Neural progenitor cell (in vitro differentiated cells): Measurements from ENCODE around the gene SMIM43. TPM values are rescaled to one million over a fixed set of nuclear protein-coding genes. Genes with fewer than 3 reads are reported as not detected.

Experiments used
- DNase-seq: peaks from one replicate; pipeline ENCODE4 v3.0.0-alpha.2; 2016; ENCODE audit warnings: low spot score
- H2AFZ ChIP-seq: fragments of 200-600 bp; sonication (generic); replicated peaks from 2 replicates; pipeline ENCODE4 v1.6.1; 2016; ENCODE audit warnings: antibody characterized with exemption
- H3F3A ChIP-seq: fragments of 200-600 bp; sonication (generic); 2 replicates; pipeline ENCODE4 v1.6.1; 2016; ENCODE audit warnings: antibody characterized with exemption, low read depth
- H3K27ac ChIP-seq: fragments of 200-600 bp; sonication (generic); 2 replicates; pipeline ENCODE4 v1.5.1; 2016; ENCODE audit warnings: mild to moderate bottlenecking
- H3K27me3 ChIP-seq: fragments of 200-600 bp; sonication (generic); 2 replicates; pipeline ENCODE4 v1.6.1; 2016; ENCODE audit warnings: mild to moderate bottlenecking, moderate library complexity
- H3K36me3 ChIP-seq: fragments of 200-600 bp; sonication (generic); 2 replicates; pipeline ENCODE4 v1.5.1; 2016
- H3K4me1 ChIP-seq: fragments of 200-600 bp; sonication (generic); 2 replicates; pipeline ENCODE4 v1.6.1; 2016; ENCODE audit warnings: mixed run types
- H3K4me2 ChIP-seq: fragments of 200-600 bp; sonication (generic); 2 replicates; pipeline ENCODE4 v1.6.1; 2016
- H3K4me3 ChIP-seq: fragments of 200-600 bp; sonication (generic); 2 replicates; pipeline ENCODE4 v1.5.1; 2016
- H3K79me2 ChIP-seq: fragments of 200-600 bp; sonication (generic); 2 replicates; pipeline ENCODE4 v1.6.1; 2016; ENCODE audit warnings: low read depth
- H3K9ac ChIP-seq: fragments of 200-600 bp; sonication (generic); 2 replicates; pipeline ENCODE4 v1.6.1; 2016
- H3K9me3 ChIP-seq: fragments of 200-600 bp; sonication (generic); 2 replicates; pipeline ENCODE4 v1.5.1; 2016; ENCODE audit warnings: low read depth
- H4K20me1 ChIP-seq: fragments of 200-600 bp; sonication (generic); 2 replicates; pipeline ENCODE4 v1.6.1; 2016; ENCODE audit warnings: low read depth
- H3K27ac Mint-ChIP-seq: 3 replicates; pipeline ENCODE4 v1.8.0; 2021; ENCODE audit warnings: mixed read lengths
- H3K27me3 Mint-ChIP-seq: 2 replicates; pipeline ENCODE4 v1.8.0; 2022; ENCODE audit warnings: low read depth, mild to moderate bottlenecking, inconsistent platforms, moderate library complexity, mixed read lengths; ENCODE audit not compliant: insufficient read depth
- H3K36me3 Mint-ChIP-seq: 3 replicates; pipeline ENCODE4 v1.8.0; 2021; ENCODE audit warnings: mixed read lengths
- H3K4me1 Mint-ChIP-seq: 3 replicates; pipeline ENCODE4 v1.8.0; 2021; ENCODE audit warnings: mixed read lengths
- H3K4me3 Mint-ChIP-seq: 3 replicates; pipeline ENCODE4 v1.8.0; 2021; ENCODE audit warnings: mild to moderate bottlenecking, moderate library complexity, mixed read lengths
- H3K9me3 Mint-ChIP-seq: 3 replicates; pipeline ENCODE4 v1.8.0; 2020; ENCODE audit warnings: mixed read lengths
- EZH2 ChIP-seq: fragments of 200-600 bp; sonication (generic); IDR thresholded peaks from 2 replicates; pipeline ENCODE4 v1.6.1; 2017; ENCODE audit warnings: antibody characterized with exemption, mild to moderate bottlenecking, moderate library complexity
- EZH2phosphoT487 ChIP-seq: fragments of 200-600 bp; sonication (generic); IDR thresholded peaks from 2 replicates; pipeline ENCODE4 v1.6.1; 2017; ENCODE audit warnings: antibody characterized with exemption
- total RNA-seq: library from RNA; depleted of rRNA; stranded (reverse); fragments of >200 nt; gene quantifications from 2 replicates; pipeline ENCODE4 v1.2.3, GENCODE V29; 2015; ENCODE audit warnings: low replicate concordance
- TF ChIP-seq, protein P1 (sequence below): fragments of 200-600 bp; sonication (generic); IDR thresholded peaks from 2 replicates; pipeline ENCODE4 v1.5.1; 2017; ENCODE audit warnings: antibody characterized with exemption, mild to moderate bottlenecking

Gene SMIM43
- total RNA-seq, 1 donor from 2014 or later, result not detected

DNA sequence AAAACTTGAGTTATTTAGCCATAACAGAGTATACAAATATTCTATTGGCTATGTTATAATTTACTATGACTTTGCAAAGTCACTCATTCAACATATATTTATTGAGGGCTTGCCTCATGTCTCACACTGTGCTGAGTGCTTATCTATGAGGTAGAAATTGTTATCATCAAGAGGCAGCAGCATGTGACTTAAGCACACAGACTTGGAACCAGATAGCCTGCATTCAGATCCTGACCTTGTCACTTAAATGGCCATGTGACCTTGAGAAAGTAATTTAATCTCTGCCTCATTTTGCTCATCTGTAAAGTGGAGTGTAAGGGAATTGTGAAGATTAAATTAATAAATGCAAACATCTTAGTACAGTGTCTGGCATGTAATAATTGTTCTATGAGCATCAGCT lies 26.0 kb upstream of the SMIM43 start:
- Mint-ChIP-seq H3K4me3 (no peak overlapping the region), H3K36me3 (no peaks in the 10 kb centered on the region), H3K27ac (no peak overlapping the region), H3K9me3 (no peaks in the 10 kb centered on the region), H3K27me3 (peaks cover 2% of the 10 kb centered on the region), H3K4me1 (peaks cover 1% of the 10 kb centered on the region)
- Histone ChIP-seq H3K36me3 (no peaks in the 10 kb centered on the region), H3K27me3 (no peaks in the 10 kb centered on the region), H3K4me3 (no peak overlapping the region), H3K27ac (no peak overlapping the region), H3K4me1 (no peaks in the 10 kb centered on the region), H3K9me3 (no peaks in the 10 kb centered on the region), H3K4me2 (no peak overlapping the region), H3K9ac (no peak overlapping the region), H3F3A (no peaks in the 10 kb centered on the region), H2AFZ (no peak overlapping the region), H4K20me1 (no peaks in the 10 kb centered on the region), H3K79me2 (no peaks in the 10 kb centered on the region)
- DNase-seq, result no peak
- TF ChIP-seq, protein P1, sequence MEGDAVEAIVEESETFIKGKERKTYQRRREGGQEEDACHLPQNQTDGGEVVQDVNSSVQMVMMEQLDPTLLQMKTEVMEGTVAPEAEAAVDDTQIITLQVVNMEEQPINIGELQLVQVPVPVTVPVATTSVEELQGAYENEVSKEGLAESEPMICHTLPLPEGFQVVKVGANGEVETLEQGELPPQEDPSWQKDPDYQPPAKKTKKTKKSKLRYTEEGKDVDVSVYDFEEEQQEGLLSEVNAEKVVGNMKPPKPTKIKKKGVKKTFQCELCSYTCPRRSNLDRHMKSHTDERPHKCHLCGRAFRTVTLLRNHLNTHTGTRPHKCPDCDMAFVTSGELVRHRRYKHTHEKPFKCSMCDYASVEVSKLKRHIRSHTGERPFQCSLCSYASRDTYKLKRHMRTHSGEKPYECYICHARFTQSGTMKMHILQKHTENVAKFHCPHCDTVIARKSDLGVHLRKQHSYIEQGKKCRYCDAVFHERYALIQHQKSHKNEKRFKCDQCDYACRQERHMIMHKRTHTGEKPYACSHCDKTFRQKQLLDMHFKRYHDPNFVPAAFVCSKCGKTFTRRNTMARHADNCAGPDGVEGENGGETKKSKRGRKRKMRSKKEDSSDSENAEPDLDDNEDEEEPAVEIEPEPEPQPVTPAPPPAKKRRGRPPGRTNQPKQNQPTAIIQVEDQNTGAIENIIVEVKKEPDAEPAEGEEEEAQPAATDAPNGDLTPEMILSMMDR, result no peak
- no peak for TF ChIP-seq EZH2phosphoT487
- no peak for TF ChIP-seq EZH2

DNA sequence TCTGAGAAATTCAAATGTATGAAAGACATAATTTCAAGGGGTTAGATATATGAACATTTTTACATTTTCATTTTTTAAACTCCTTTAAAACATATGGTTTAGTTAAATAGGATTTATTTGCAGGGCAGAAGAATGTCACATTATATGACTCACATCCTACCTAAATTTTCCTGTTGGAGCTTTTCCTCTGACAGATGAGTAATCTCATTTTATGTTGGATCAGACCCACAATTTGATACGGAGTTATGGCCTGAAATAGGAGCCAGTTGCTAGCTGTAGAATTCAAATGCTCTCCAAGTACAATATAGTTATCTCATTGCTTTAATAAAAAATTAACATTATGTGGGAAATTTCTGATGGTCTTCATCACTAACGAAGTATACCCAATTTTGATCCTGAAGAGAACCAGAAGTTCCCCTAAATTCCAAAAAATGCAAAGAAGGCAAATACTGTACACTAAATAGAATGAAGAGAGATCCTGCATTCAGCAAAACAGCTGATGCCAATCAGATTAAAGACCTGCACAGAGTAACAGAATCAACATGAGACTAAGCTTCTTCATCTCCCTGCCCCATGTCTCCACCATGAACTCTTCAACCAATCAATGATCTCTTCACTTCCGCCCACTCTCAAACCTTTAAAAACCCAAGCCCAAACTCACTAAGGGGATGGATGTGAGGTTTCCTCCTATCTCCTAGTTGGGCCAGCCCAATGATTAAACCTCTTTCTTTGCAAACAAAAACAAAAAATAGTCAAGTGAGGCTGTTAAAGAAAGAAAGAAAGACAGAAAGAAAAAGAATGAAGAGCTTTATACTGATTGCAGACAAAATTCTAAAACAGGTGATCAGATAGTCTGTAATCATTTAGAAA lies 25.2 kb upstream of the SMIM43 start:
- Histone ChIP-seq H3K4me3 (no peak overlapping the region), H3K36me3 (no peaks in the 10 kb centered on the region), H3K9ac (no peak overlapping the region), H3K79me2 (no peaks in the 10 kb centered on the region), H4K20me1 (no peaks in the 10 kb centered on the region), H3F3A (no peaks in the 10 kb centered on the region), H3K27me3 (no peaks in the 10 kb centered on the region), H2AFZ (no peak overlapping the region), H3K4me1 (no peaks in the 10 kb centered on the region), H3K27ac (no peak overlapping the region), H3K9me3 (no peaks in the 10 kb centered on the region), H3K4me2 (no peak overlapping the region)
- Mint-ChIP-seq H3K4me1 (no peaks in the 10 kb centered on the region), H3K27ac (no peak overlapping the region), H3K9me3 (no peaks in the 10 kb centered on the region), H3K4me3 (no peak overlapping the region), H3K36me3 (no peaks in the 10 kb centered on the region), H3K27me3 (peaks cover 2% of the 10 kb centered on the region)
- TF ChIP-seq, protein P1, result no peak
- TF ChIP-seq EZH2 (no peak), EZH2phosphoT487 (no peak)
- no peak for DNase-seq

DNA sequence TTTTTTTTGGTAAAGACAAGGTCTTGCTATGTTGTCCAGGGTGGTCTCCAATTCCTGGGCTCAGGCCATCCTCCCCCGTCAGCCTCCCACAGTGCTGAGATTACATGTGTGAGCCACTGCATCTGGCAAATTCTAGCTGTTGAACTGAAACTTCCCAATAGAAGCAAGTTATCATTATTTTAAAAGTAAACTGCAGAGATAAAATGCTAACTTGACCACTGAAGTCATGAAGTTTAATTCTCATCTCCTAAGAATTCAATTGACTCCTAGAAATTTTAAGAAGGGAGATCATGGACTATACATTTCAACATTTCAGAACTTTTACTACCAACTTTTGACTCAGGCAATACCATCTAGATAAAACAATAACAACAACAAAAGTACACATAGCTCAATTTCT lies 24.5 kb upstream of the SMIM43 start:
- H3K27me3 Mint-ChIP-seq, result peaks cover 2% of the 10 kb centered on the region

More for the DNA sequence above, 24.5 kb upstream of the SMIM43 start:
- Histone ChIP-seq H3K79me2 (no peaks in the 10 kb centered on the region), H3K4me1 (no peaks in the 10 kb centered on the region), H4K20me1 (no peaks in the 10 kb centered on the region), H3K36me3 (no peaks in the 10 kb centered on the region), H2AFZ (no peak overlapping the region), H3K4me2 (no peak overlapping the region), H3K4me3 (no peak overlapping the region), H3K9me3 (no peaks in the 10 kb centered on the region), H3K27ac (no peak overlapping the region), H3K9ac (no peak overlapping the region), H3K27me3 (no peaks in the 10 kb centered on the region), H3F3A (no peaks in the 10 kb centered on the region)
- H3K4me3 Mint-ChIP-seq, result no peak overlapping the region
- no peak overlapping the region for H3K27ac Mint-ChIP-seq
- no peaks in the 10 kb centered on the region for H3K4me1 Mint-ChIP-seq
- no peak for TF ChIP-seq EZH2phosphoT487
- no peak for TF ChIP-seq EZH2
- TF ChIP-seq, protein P1, result no peak
- DNase-seq, result no peak
- H3K36me3 Mint-ChIP-seq, result no peaks in the 10 kb centered on the region
- no peaks in the 10 kb centered on the region for H3K9me3 Mint-ChIP-seq
